D721Med (cell line): Measurements from ENCODE around the gene CYP4Z1.
"Not testable (repeated sequence)": the region's sequence is repeated elsewhere in the genome, so short reads cannot be mapped to it uniquely, and the experiment has no call there.

Experiments used
- DNase-seq: peaks from one replicate; pipeline ENCODE4 v3.0.0; 2011; ENCODE audit warnings: low spot score; ENCODE audit not compliant: insufficient read length
- FAIRE-seq: peaks from 2 replicates; lab custom pipeline; 2011; peaks lifted over from hg19 to GRCh38; lab: Jason Lieb, UNC
- TF ChIP-seq, protein P1 (sequence below): IDR thresholded peaks from 2 replicates; pipeline ENCODE4 v1.5.1; 2012; ENCODE audit warnings: mild to moderate bottlenecking, control low read depth; ENCODE audit not compliant: insufficient read depth; ENCODE audit errors: missing control alignments

The CYP4Z1 gene

DNA sequence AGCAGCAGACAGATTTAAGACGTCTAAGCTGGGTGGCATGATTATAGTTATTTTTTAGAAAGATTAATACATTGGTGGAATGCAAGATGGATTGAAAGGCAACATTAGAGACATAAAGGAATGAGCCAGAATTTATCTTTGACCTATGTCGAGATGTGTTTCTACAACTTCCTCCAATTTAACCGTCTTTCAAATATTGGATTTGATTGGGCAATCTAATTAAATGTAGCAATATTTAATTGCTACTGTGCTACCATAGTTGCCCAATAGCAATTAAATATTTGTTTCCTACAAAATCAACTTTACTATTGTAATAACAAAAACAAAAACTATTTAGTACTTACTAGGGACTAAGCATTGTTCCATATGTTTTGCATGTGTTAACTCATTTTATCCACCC lies 39.8 kb downstream of the CYP4Z1 start:
- TF ChIP-seq, protein P1, sequence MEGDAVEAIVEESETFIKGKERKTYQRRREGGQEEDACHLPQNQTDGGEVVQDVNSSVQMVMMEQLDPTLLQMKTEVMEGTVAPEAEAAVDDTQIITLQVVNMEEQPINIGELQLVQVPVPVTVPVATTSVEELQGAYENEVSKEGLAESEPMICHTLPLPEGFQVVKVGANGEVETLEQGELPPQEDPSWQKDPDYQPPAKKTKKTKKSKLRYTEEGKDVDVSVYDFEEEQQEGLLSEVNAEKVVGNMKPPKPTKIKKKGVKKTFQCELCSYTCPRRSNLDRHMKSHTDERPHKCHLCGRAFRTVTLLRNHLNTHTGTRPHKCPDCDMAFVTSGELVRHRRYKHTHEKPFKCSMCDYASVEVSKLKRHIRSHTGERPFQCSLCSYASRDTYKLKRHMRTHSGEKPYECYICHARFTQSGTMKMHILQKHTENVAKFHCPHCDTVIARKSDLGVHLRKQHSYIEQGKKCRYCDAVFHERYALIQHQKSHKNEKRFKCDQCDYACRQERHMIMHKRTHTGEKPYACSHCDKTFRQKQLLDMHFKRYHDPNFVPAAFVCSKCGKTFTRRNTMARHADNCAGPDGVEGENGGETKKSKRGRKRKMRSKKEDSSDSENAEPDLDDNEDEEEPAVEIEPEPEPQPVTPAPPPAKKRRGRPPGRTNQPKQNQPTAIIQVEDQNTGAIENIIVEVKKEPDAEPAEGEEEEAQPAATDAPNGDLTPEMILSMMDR, result no peak
- FAIRE-seq, result no peak
- no peak for DNase-seq

DNA sequence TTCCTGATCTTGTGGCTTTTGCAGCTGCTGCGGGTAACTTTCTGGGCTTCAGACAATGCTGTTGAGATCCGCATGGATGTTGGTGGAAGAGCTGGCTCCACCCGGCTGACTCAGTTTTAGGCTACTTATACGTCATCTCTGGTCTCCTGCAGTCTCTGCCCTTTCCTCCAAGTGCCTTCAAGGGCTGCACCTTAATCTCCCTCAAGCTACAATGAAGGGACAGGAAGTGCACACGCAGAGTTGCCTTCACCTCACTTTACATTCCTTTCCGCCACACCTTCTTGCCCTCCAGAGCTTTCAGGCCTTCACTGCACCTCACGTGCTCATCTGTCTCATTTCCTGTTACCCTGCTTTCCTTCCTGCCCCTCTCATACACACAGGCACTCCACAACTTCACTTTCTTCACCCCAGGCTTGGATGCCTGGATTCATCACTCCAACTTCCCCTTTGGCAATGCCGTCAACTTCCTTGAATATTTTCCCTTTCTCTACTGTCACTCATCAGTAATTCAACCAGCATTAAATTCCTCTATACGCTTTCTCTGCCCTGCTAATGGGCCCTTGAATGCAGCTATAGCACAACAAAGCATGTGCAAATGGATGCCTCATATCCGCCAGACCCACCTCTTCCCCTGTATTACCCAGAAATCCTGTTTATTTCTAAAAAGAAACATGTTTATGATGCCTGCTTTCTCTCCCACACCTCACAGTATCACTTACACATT lies 41.0 kb downstream of the CYP4Z1 start:
- not testable (repeated sequence) for FAIRE-seq, DNase-seq

- FAIRE-seq, DNase-seq: not testable (repeated sequence)
Measured at GRCh38 chr1:47109482-47109881, 42.5 kb downstream of the CYP4Z1 start.

- TF ChIP-seq, protein P1, result no peak
- DNase-seq (no peak), FAIRE-seq (no peak)
Measured at GRCh38 chr1:47113178-47113577, 46.1 kb downstream of the CYP4Z1 start.

GRCh38 chr1:47121039-47121438 lies 54.0 kb downstream of the CYP4Z1 start:
- not testable (repeated sequence) for FAIRE-seq, DNase-seq

GRCh38 chr1:47124834-47125233 lies 57.8 kb downstream of the CYP4Z1 start:
- DNase-seq, FAIRE-seq: not testable (repeated sequence)

- FAIRE-seq, DNase-seq: not testable (repeated sequence)
Measured at GRCh38 chr1:47126997-47127396, 60.0 kb downstream of the CYP4Z1 start.

DNA sequence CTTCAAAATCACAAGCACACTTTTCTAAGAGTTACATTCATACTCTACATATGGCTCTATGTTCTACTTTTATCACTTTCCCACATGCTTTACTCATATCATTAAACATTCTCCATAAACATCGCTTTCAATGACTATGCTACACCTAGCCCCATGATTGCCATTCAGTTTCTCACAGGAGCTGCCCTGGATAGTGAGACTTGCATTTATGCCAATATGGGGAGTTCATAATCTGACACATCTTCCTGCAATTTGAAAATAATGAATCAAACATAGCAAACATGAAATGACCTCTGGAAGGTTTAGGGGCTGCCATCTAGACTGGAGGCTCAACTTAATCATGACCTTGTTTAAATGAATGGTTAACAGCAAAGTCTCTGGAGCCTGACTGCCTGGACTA lies 61.2 kb downstream of the CYP4Z1 start:
- DNase-seq (no peak), FAIRE-seq (no peak)
- TF ChIP-seq, protein P1, result no peak

DNA sequence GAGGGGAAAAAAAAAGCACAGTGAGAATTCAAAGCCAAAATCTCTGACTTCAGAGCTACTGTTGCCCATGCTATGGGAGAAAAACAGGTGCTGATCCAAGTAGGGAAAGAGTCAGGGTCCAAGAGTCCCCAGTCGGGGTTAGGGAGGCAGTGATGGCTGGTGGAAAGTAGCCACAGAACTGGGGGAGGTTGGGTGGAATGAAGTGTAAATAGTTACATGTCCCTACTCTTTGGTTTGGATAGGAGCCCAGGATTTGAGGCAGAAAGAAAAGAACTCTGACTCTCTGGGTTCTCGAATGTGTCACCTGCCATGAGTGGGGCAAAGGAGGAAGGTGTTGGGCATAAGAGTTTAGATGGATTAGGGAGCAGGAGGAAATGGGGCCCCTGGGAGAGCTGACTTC lies 61.8 kb downstream of the CYP4Z1 start:
- FAIRE-seq, DNase-seq: not testable (repeated sequence)

- FAIRE-seq, DNase-seq: not testable (repeated sequence)
Measured at GRCh38 chr1:47129489-47130230, 62.6 kb downstream of the CYP4Z1 start.

- not testable (repeated sequence) for DNase-seq, FAIRE-seq
Measured at GRCh38 chr1:47132665-47133064, 65.6 kb downstream of the CYP4Z1 start.
